HG03280 (cell line): Measurements from ENCODE around the gene PYCARD.
A peak's percentile ranks its signal among the peaks of the same experiment; 100 is the strongest.
"Not testable (repeated sequence)": the region's sequence is repeated elsewhere in the genome, so short reads cannot be mapped to it uniquely, and the experiment has no call there.

Experiments
- ATAC-seq: cut with Tn5 transposase; IDR thresholded peaks from one replicate; pipeline ENCODE4 v1.9.1; 2021; ENCODE audit warnings: mild to moderate bottlenecking, moderate library complexity; ENCODE audit not compliant: unreplicated experiment

Gene PYCARD

GRCh38 chr16:31191697-31192428, 10.7 kb downstream of the PYCARD start:
- ATAC-seq = no peak

GRCh38 chr16:31190818-31191444, 11.6 kb downstream of the PYCARD start:
- no peak for ATAC-seq

GRCh38 chr16:31190061-31190460, 12.5 kb downstream of the PYCARD start:
- ATAC-seq = no peak

GRCh38 chr16:31189412-31189778, 13.2 kb downstream of the PYCARD start:
- ATAC-seq = no peak

- ATAC-seq = no peak
These were observed 13.8 kb downstream of the PYCARD start for GRCh38 chr16:31188450-31189411.

DNA sequence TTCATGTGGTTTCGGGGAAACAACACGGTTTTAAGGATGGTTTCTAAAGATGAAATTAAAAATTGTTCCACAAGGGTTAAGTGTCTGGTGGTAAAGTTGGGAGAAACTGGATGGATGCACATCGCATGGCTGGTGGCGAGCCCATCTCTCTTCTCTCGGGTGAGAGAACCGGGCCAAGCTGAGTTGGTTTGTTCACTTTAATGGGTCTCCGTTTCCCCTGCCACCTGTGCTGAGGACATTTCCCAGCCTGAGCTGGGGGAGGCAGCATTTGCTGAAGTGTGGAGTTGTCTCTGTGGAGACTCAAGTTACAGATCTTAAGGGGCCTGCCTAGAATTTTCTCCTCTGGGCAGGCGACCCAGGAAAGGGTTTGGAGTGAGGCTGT, 14.8 kb downstream of the PYCARD start:
- no peak for ATAC-seq

- ATAC-seq = no peak
These were observed 15.4 kb downstream of the PYCARD start for GRCh38 chr16:31186930-31187807.

GRCh38 chr16:31186176-31186575, 16.4 kb downstream of the PYCARD start:
- no peak for ATAC-seq

DNA sequence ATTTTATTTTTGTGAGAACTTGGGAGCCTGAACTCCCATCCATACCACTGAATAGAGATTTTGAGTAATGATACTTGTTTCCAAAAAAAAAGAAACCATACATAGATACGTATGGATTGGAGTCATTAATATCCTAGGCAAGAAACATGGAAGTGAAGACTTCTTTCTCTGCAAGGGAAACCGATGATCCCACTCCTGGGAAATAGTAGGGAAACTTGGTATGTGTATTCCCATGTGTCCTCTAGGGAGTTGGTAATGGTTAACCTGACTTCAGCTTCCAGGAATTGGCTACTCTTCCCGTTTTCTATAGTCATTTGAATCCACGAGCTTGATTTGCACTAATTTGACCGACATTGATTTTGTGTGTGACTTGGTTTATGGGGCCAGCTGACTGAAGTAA, 17.2 kb downstream of the PYCARD start:
- ATAC-seq = no peak

DNA sequence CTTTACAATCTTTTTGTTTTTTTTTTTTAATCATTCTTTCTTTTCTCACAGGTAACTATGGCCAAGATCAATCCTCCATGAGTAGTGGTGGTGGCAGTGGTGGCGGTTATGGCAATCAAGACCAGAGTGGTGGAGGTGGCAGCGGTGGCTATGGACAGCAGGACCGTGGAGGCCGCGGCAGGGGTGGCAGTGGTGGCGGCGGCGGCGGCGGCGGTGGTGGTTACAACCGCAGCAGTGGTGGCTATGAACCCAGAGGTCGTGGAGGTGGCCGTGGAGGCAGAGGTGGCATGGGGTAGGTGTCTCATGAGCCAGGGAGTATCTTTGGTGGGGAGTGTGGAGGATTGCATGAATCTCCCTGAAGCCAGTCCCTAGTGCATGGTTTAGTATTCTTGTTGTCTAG, 17.7 kb downstream of the PYCARD start:
- no peak for ATAC-seq

- no peak for ATAC-seq
These were observed 18.8 kb downstream of the PYCARD start for GRCh38 chr16:31183432-31184428.

DNA sequence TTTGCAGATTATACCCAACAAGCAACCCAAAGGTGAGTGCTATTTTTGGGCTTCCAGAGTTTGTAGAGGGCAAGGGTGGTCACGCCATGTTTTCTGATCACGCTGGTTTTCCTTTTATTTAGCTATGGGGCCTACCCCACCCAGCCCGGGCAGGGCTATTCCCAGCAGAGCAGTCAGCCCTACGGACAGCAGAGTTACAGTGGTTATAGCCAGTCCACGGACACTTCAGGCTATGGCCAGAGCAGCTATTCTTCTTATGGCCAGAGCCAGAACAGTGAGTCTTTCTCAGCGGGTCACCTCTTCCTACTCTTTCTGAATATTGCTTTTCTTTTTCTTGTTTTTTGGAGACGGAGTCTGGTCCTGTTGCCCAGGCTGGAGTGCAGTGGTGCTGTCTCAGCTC, 20.2 kb downstream of the PYCARD start:
- no peak for ATAC-seq

- no peak for ATAC-seq
These were observed 21.3 kb downstream of the PYCARD start for GRCh38 chr16:31181102-31181830.

- ATAC-seq = peak; percentile 58
These were observed 22.7 kb downstream of the PYCARD start, which contains the start of gene FUS for GRCh38 chr16:31179747-31180459. Gene FUS, plus strand, starts transcription at chr16:31180139. Its CDS starts 76 bp downstream, at chr16:31180215.

DNA sequence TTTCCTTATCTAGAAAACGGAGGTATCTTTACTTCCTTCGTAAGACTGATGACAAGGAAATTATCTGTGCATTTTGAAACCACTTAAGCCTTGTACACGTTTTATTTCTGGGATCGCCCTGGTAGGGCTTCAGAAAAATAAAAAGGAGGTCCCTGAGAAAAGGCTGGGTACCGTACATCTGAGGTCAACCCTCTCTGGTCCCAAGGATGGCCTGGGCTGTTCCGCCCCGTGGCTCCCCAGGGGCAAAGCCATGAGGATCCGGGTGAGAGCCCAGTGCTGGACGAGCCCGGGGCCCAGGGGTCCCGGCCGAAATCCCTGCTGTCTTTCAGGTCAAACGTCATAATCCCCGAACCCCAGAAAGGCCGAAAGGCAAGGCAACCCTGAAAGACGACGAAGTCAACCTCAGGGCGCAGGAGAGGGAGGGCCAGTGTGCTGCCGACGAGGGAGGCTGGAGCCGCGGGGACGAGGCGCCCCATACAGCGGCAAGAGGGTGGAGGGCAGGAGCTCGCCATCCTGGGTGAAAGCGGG, 23.3 kb downstream of the PYCARD start:
- ATAC-seq = peak; percentile 5

GRCh38 chr16:31177136-31177535, 25.4 kb downstream of the PYCARD start:
- ATAC-seq = no peak

DNA sequence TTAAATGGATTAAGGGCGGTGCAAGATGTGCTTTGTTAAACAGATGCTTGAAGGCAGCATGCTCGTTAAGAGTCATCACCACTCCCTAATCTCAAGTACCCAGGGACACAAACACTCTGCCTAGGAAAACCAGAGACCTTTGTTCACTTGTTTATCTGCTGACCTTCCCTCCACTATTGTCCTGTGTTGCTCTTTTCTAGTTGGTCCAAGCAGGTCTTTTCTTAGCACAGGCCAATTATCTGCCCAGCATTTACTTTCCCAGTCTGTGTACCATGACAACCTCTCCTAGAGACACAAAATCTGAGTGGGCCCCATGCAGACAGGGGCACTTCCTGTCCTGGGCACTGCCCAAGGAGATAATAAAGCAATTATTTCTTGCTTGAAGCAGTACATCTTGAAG, 32.5 kb downstream of the PYCARD start:
- not testable (repeated sequence) for ATAC-seq

DNA sequence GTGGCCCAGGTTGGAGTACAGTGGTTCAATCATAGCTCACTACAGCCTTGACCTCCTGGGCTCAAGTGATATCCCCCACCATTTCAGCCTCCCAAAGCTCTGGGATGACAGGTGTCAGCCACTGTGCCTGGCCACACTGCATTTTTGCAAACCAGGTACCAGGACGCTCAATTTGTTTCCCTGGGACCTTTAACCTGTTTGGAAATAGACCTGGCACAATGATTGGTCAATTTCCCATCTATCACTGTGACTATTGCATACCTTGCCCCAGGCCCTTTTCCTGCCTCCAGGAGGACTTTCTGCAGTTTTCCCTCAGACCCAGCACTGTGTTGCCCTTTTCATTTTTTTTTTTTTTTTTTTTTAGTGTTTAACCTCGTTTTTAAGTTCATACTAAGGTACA, 33.7 kb downstream of the PYCARD start:
- ATAC-seq = no peak
